H1 (cell line): ENCODE results near the gene MRS2. TPM values are rescaled to one million over a fixed set of nuclear protein-coding genes. Genes with fewer than 3 reads are reported as not detected.

Source experiments
- CTCF ChIA-PET: fragments of 300-600 bp; sonication (Branson Sonifier 250); formaldehyde crosslinking; loops from one replicate; lab custom pipeline; 2021; ENCODE audit not compliant: partially characterized antibody; lab: Charles Lee
- POLR2A ChIA-PET: fragments of 300-600 bp; sonication (Branson Sonifier 250); formaldehyde crosslinking; loops from one replicate; lab custom pipeline; 2021; ENCODE audit warnings: inconsistent platforms; ENCODE audit not compliant: partially characterized antibody; lab: Charles Lee
- DNase-seq, 2 experiments: peaks; one replicate each; pipeline versions ENCODE4 v3.0.0 to v3.0.0-alpha.2; 2010 to 2022; ENCODE audit warnings: low spot score in 2 of 2, low read depth in 1 of 2, mixed read lengths in 1 of 2
- FAIRE-seq: peaks from 2 replicates; lab custom pipeline; 2011; peaks lifted over from hg19 to GRCh38; lab: Jason Lieb, UNC
- H2AFZ ChIP-seq: 2 replicates; pipeline ENCODE4 v1.8.1; 2012; ENCODE audit warnings: low read length, inconsistent platforms
- H2AK5ac ChIP-seq: 2 replicates; pipeline ENCODE4 v1.6.1; 2013; ENCODE audit warnings: low read depth, low read length
- H2BK120ac ChIP-seq: replicated peaks from 2 replicates; pipeline ENCODE3; 2013; ENCODE audit warnings: low read depth, low read length, inconsistent platforms
- H2BK12ac ChIP-seq: 2 replicates; pipeline ENCODE4 v1.6.1; 2013; ENCODE audit warnings: low read depth, low read length
- H2BK15ac ChIP-seq: 2 replicates; pipeline ENCODE4 v1.6.1; 2013; ENCODE audit warnings: low read length
- H2BK20ac ChIP-seq: 2 replicates; pipeline ENCODE4 v1.6.1; 2013; ENCODE audit warnings: low read length
- H2BK5ac ChIP-seq: 2 replicates; pipeline ENCODE4 v1.6.1; 2013; ENCODE audit warnings: low read depth, low read length
- H3K14ac ChIP-seq: 2 replicates; pipeline ENCODE4 v1.6.1; 2013; ENCODE audit warnings: inconsistent platforms; ENCODE audit not compliant: insufficient read length
- H3K18ac ChIP-seq: 2 replicates; pipeline ENCODE4 v1.6.1; 2013; ENCODE audit warnings: low read length; ENCODE audit errors: extremely low read depth
- H3K23ac ChIP-seq: 2 replicates; pipeline ENCODE4 v1.6.1; 2013; ENCODE audit warnings: inconsistent platforms; ENCODE audit not compliant: insufficient read length
- H3K23me2 ChIP-seq: 2 replicates; pipeline ENCODE4 v1.6.1; 2013; ENCODE audit warnings: low read depth, low read length
- H3K27ac ChIP-seq: 2 replicates; pipeline ENCODE4 v1.6.1; 2011; ENCODE audit warnings: low read depth, low read length, inconsistent platforms
- H3K27me3 ChIP-seq, 4 experiments: replicated peaks in 1 of 4; 1 replicate in 1 of 4; 2 replicates in 3 of 4; pipeline versions ENCODE4 v1.6.1 to v1.8.1; 2011 to 2013; ENCODE audit warnings: low read length in 3 of 4, mild to moderate bottlenecking in 3 of 4, inconsistent platforms in 2 of 4, mixed read lengths in 2 of 4, moderate library complexity in 1 of 4; ENCODE audit not compliant: control insufficient read depth in 3 of 4, insufficient read depth in 3 of 4; ENCODE audit errors: extremely low read depth in 1 of 4
- H3K36me3 ChIP-seq, 4 experiments: 2 replicates each; pipeline versions ENCODE4 v1.6.1 to v1.8.1; 2011 to 2013; ENCODE audit warnings: mild to moderate bottlenecking in 4 of 4, low read length in 3 of 4, moderate library complexity in 2 of 4, control low read depth in 1 of 4, inconsistent platforms in 1 of 4; ENCODE audit not compliant: insufficient read depth in 4 of 4, control insufficient read depth in 2 of 4
- H3K4ac ChIP-seq: replicated peaks from 2 replicates; pipeline ENCODE3; 2013; ENCODE audit warnings: low read length, low read depth, mixed read lengths, inconsistent platforms; ENCODE audit not compliant: insufficient read length
- H3K4me1 ChIP-seq, 4 experiments: replicated peaks in 1 of 4; 1 replicate in 1 of 4; 2 replicates in 3 of 4; pipeline versions ENCODE4 v1.6.1 to v1.8.1; 2011 to 2013; ENCODE audit warnings: low read length in 3 of 4, inconsistent platforms in 2 of 4, mixed read lengths in 1 of 4; ENCODE audit not compliant: insufficient read depth in 4 of 4, control insufficient read depth in 3 of 4
- H3K4me2 ChIP-seq, 2 experiments: 2 replicates each; pipeline versions ENCODE4 v1.6.1 to v1.8.1; 2011 to 2013; ENCODE audit warnings: low read depth in 2 of 2, low read length in 2 of 2, control low read depth in 1 of 2, inconsistent platforms in 1 of 2, mild to moderate bottlenecking in 1 of 2; ENCODE audit not compliant: insufficient read depth in 1 of 2
- H3K4me3 ChIP-seq, 4 experiments: fragments of 200-600, 300-600 bp in 1 of 4; sonication (generic), shearing (Covaris generic), sonication (Bioruptor Twin) in 1 of 4; 2 replicates each; pipeline versions ENCODE4 v1.5.1 to v1.8.1; 2011 to 2016; ENCODE audit warnings: low read length in 4 of 4, low read depth in 3 of 4, control low read depth in 2 of 4, inconsistent platforms in 2 of 4, mild to moderate bottlenecking in 2 of 4, mixed read lengths in 1 of 4, moderate library complexity in 1 of 4; ENCODE audit not compliant: insufficient read depth in 2 of 4; ENCODE audit errors: extremely low read depth in 1 of 4
- H3K56ac ChIP-seq: replicated peaks from 2 replicates; pipeline ENCODE3; 2013; ENCODE audit warnings: low read depth, mild to moderate bottlenecking, mixed read lengths, low read length, inconsistent platforms; ENCODE audit not compliant: insufficient read length
- H3K79me1 ChIP-seq: 2 replicates; pipeline ENCODE4 v1.6.1; 2013; ENCODE audit warnings: low read depth, low read length, control low read depth
- H3K79me2 ChIP-seq, 2 experiments: 2 replicates each; pipeline versions ENCODE4 v1.6.1 to v1.8.1; 2012 to 2013; ENCODE audit warnings: low read length in 2 of 2, mild to moderate bottlenecking in 2 of 2, inconsistent platforms in 1 of 2; ENCODE audit not compliant: insufficient read depth in 2 of 2, control insufficient read depth in 1 of 2
- H3K9ac ChIP-seq, 4 experiments: replicated peaks in 1 of 4; 1 replicate in 1 of 4; 2 replicates in 3 of 4; pipeline versions ENCODE4 v1.6.1 to v1.8.1; 2011 to 2013; ENCODE audit warnings: low read depth in 3 of 4, low read length in 3 of 4, control low read depth in 2 of 4, mild to moderate bottlenecking in 2 of 4, moderate library complexity in 2 of 4, inconsistent platforms in 1 of 4; ENCODE audit errors: extremely low read depth in 1 of 4
- H3K9me3 ChIP-seq, 2 experiments: 2 replicates each; pipeline versions ENCODE4 v1.6.1 to v1.8.1; 2012 to 2013; ENCODE audit warnings: mild to moderate bottlenecking in 2 of 2, moderate library complexity in 2 of 2, control low read depth in 1 of 2, inconsistent platforms in 1 of 2, low read depth in 1 of 2, low read length in 1 of 2, mixed read lengths in 1 of 2; ENCODE audit not compliant: insufficient read depth in 2 of 2
- H4K20me1 ChIP-seq, 2 experiments: replicated peaks in 1 of 2; 2 replicates each; pipeline versions ENCODE3 to v1.8.1; 2011 to 2013; ENCODE audit warnings: inconsistent platforms in 2 of 2, low read length in 2 of 2, mild to moderate bottlenecking in 1 of 2; ENCODE audit not compliant: insufficient read depth in 2 of 2, control insufficient read depth in 1 of 2
- H4K5ac ChIP-seq: 2 replicates; pipeline ENCODE4 v1.6.1; 2013; ENCODE audit warnings: low read length, low read depth, mixed read lengths, inconsistent platforms; ENCODE audit not compliant: insufficient read length
- H4K8ac ChIP-seq: 2 replicates; pipeline ENCODE4 v1.8.0; 2013; ENCODE audit warnings: mild to moderate bottlenecking, moderate library complexity, low read length, inconsistent platforms; ENCODE audit not compliant: insufficient read depth; ENCODE audit errors: extremely low read depth
- H4K91ac ChIP-seq: replicated peaks from 2 replicates; pipeline ENCODE3; 2013; ENCODE audit warnings: low read length, mixed read lengths, inconsistent platforms; ENCODE audit not compliant: insufficient read length
- BCL11A ChIP-seq, 2 experiments: IDR thresholded peaks; one replicate each; pipeline ENCODE4 v1.6.1; 2011; ENCODE audit warnings: low read depth in 2 of 2, low read length in 2 of 2, mild to moderate bottlenecking in 2 of 2
- CBX8 ChIP-seq: fragments of 300-800, 300-1000 bp; sonication (generic); IDR thresholded peaks from 2 replicates; pipeline ENCODE4 v1.7.1; 2016; ENCODE audit warnings: low read depth, low read length, borderline replicate concordance
- EGR1 ChIP-seq: IDR thresholded peaks from 2 replicates; pipeline ENCODE4 v1.6.1; 2011; ENCODE audit warnings: low read depth, low read length, borderline replicate concordance
- EZH2 ChIP-seq: fragments of 200-600 bp; sonication (generic); IDR thresholded peaks from 2 replicates; pipeline ENCODE4 v1.7.1; 2012; ENCODE audit warnings: low read depth, mild to moderate bottlenecking, moderate library complexity, low read length, inconsistent platforms; ENCODE audit not compliant: severe bottlenecking
- FOSL1 ChIP-seq: IDR thresholded peaks from 2 replicates; pipeline ENCODE4 v1.6.1; 2011; ENCODE audit warnings: mild to moderate bottlenecking, low read depth, low read length, moderate library complexity; ENCODE audit not compliant: insufficient read depth
- GTF2F1 ChIP-seq: IDR thresholded peaks from 2 replicates; pipeline ENCODE4 v1.6.1; 2012; ENCODE audit warnings: low read depth, low read length, improper control_type of control experiment, borderline replicate concordance
- HDAC2 ChIP-seq, 2 experiments: fragments of 300-600 bp in 1 of 2; sonication (generic) in 1 of 2; IDR thresholded peaks; 2 replicates each; pipeline ENCODE4 v1.6.1; 2011 to 2012; ENCODE audit warnings: low read depth in 2 of 2, low read length in 2 of 2, mild to moderate bottlenecking in 2 of 2, moderate library complexity in 2 of 2, borderline replicate concordance in 1 of 2, inconsistent platforms in 1 of 2
- NRF1 ChIP-seq: IDR thresholded peaks from 2 replicates; pipeline ENCODE4 v1.6.1; 2011; ENCODE audit warnings: mild to moderate bottlenecking, low read depth, low read length, improper control_type of control experiment
- POU5F1 ChIP-seq: IDR thresholded peaks from 2 replicates; pipeline ENCODE4 v1.6.1; 2011; ENCODE audit warnings: low read depth, mild to moderate bottlenecking, low read length, moderate library complexity
- TCF12 ChIP-seq: IDR thresholded peaks from 2 replicates; pipeline ENCODE4 v1.6.1; 2011; ENCODE audit warnings: low read depth, mild to moderate bottlenecking, low read length
- YY1 ChIP-seq: IDR thresholded peaks from 2 replicates; pipeline ENCODE4 v1.6.1; 2011; ENCODE audit warnings: low read depth, mild to moderate bottlenecking, low read length
- WGBS, 2 experiments: shearing (Covaris generic) in 1 of 2; methylation state at CpG; one replicate each; pipeline versions ENCODE4 v1.1.6 to v1.1.7; 2013 to 2015; ENCODE audit warnings: low lambda C conversion rate in 2 of 2, mixed read lengths in 2 of 2, inconsistent platforms in 1 of 2, low coverage in 1 of 2, missing lambda C conversion rate in 1 of 2; ENCODE audit not compliant: insufficient replicate concordance in 2 of 2, insufficient coverage in 1 of 2, insufficient read length in 1 of 2; ENCODE audit errors: extremely low coverage in 1 of 2, missing lambda C conversion rate in 1 of 2; 5-methylcytosine and 5-hydroxymethylcytosine counted together
- polyA plus RNA-seq, 7 experiments: library from polyadenylated mRNA; depleted of rRNA in 3 of 7; stranded (reverse) in 5 of 7; unstranded in 2 of 7; fragments of >200 nt in 5 of 7; fragments of 200-250 nt in 2 of 7; gene quantifications; 1 replicate in 5 of 7; 2 replicates in 1 of 7; 4 replicates in 1 of 7; pipeline versions ENCODE4 v1.2.1 to v1.2.3, GENCODE V29; 2011 to 2013; ENCODE audit warnings: missing spikeins in 2 of 7, mixed read lengths in 2 of 7
- total RNA-seq: library from RNA; stranded (reverse); fragmentation: NEBNext Ultra II Directional; extraction: Animal tissue kit (Norgen Biotek cat#: 25700); gene quantifications from 2 replicates; pipeline ENCODE4 v1.2.1, GENCODE V29; 2021
- TF ChIP-seq, protein P1 (sequence below): IDR thresholded peaks from 2 replicates; pipeline ENCODE4 v1.6.1; 2012; ENCODE audit warnings: inconsistent platforms

The MRS2 gene
- total and polyA plus RNA-seq, 2 of the 8 experiments (the other 6 are each of a cell fraction or from before 2014, with no cell fraction given) = 51.2 to 67.5 TPM

GRCh38 chr6:24394780-24395437 lies 7.8 kb upstream of the MRS2 start:
- no peaks in the 10 kb centered on the region for H3K27me3 ChIP-seq
- H3K79me2 ChIP-seq = no peaks in the 10 kb centered on the region
- ChIA-PET CTCF (interaction anchor here (1.2 kb wide), 1 partner anchor 112 kb away, joined by 3 read pairs; no protein-coding TSS in a partner anchor), POLR2A (no interaction called here)
- H3K56ac ChIP-seq = no peak overlapping the region
- H2AK5ac ChIP-seq = no peak overlapping the region
- DNase-seq = no peak
- peaks cover 14% of the 10 kb centered on the region in 2 experiments for H3K9me3 ChIP-seq
- no peak overlapping the region for H3K4ac ChIP-seq
- no peak overlapping the region for H2BK15ac ChIP-seq
- no peak overlapping the region for H3K18ac ChIP-seq
- no peak overlapping the region for H3K4me2 ChIP-seq
- H4K20me1 ChIP-seq = no peaks in the 10 kb centered on the region
- no peaks in the 10 kb centered on the region for H3K23me2 ChIP-seq
- no peak overlapping the region for H3K27ac ChIP-seq
- no peak overlapping the region for H4K8ac ChIP-seq
- H2BK20ac ChIP-seq = no peak overlapping the region; the same call in 1 of the 2 replicates
- FAIRE-seq = no peak
- H2BK120ac ChIP-seq = no peak overlapping the region
- H3K4me3 ChIP-seq = no peak overlapping the region
- H4K91ac ChIP-seq = no peak overlapping the region
- no peaks in the 10 kb centered on the region for H3K79me1 ChIP-seq
- H3K36me3 ChIP-seq = peaks cover 0 to 2% (median 0%) of the 10 kb centered on the region in 4 experiments; a peak in 1 of 8 replicates
- peaks cover 0 to 5% (median 3%) of the 10 kb centered on the region in 4 experiments; a peak in 3 of 7 replicates for H3K4me1 ChIP-seq
- no peak overlapping the region for H3K23ac ChIP-seq
- WGBS, 2 experiments = 87% methylated on average over 4 of the region's 4 CpGs; no CpG with 5 or more reads in 1 of the 2 experiments
- H3K9ac ChIP-seq = no peak overlapping the region
- no peak overlapping the region for H3K14ac ChIP-seq
- H2AFZ ChIP-seq = no peak overlapping the region
- H2BK12ac ChIP-seq = no peak overlapping the region
- H4K5ac ChIP-seq = no peak overlapping the region
- no peak overlapping the region for H2BK5ac ChIP-seq
- TF ChIP-seq POU5F1 (no peak), YY1 (no peak), NRF1 (no peak), BCL11A (IDR thresholded peaks at IDR 0.05; ENCODE audit: low read depth in 2 of 2, low read length in 2 of 2) (no peak), HDAC2 (IDR thresholded peaks at IDR 0.05; ENCODE audit: borderline replicate concordance in 1 of 2, low read depth in 2 of 2, low read length in 2 of 2) (no peak), EGR1 (no peak), TCF12 (no peak), FOSL1 (no peak), GTF2F1 (no peak), CBX8 (no peak), EZH2 (no peak)
- TF ChIP-seq, protein P1, sequence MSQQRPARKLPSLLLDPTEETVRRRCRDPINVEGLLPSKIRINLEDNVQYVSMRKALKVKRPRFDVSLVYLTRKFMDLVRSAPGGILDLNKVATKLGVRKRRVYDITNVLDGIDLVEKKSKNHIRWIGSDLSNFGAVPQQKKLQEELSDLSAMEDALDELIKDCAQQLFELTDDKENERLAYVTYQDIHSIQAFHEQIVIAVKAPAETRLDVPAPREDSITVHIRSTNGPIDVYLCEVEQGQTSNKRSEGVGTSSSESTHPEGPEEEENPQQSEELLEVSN = no peak
